ENCODE data around the gene CHIC2.

Gene CHIC2

DNA sequence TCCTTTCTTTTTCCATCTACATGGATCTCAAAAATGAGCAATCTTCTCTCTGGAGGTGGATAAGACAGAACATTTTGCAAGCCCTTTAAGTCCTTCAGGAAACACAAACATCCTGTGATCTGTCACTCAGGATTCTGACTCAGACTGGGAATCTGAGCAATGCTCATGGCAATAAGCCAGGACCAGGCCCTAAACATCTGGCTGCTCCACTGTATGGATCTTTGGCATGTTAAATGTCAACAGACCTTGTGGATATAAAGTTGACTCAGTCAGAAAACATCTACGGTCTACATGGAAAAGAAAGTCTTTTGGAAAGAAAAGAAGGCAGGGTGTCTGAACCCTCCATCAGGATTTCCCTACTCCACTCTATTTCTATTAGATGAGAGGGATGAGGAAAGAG lies 17.8 kb upstream of the CHIC2 start:
- no peak for DNase-seq (ENCODE audit: low spot score)
- TF ChIP-seq, protein P1, sequence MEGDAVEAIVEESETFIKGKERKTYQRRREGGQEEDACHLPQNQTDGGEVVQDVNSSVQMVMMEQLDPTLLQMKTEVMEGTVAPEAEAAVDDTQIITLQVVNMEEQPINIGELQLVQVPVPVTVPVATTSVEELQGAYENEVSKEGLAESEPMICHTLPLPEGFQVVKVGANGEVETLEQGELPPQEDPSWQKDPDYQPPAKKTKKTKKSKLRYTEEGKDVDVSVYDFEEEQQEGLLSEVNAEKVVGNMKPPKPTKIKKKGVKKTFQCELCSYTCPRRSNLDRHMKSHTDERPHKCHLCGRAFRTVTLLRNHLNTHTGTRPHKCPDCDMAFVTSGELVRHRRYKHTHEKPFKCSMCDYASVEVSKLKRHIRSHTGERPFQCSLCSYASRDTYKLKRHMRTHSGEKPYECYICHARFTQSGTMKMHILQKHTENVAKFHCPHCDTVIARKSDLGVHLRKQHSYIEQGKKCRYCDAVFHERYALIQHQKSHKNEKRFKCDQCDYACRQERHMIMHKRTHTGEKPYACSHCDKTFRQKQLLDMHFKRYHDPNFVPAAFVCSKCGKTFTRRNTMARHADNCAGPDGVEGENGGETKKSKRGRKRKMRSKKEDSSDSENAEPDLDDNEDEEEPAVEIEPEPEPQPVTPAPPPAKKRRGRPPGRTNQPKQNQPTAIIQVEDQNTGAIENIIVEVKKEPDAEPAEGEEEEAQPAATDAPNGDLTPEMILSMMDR (IDR thresholded peaks at IDR 0.05; ENCODE audit: extremely low read depth, insufficient read depth, missing control alignments), result no peak
- in situ Hi-C loops (cut with MboI; ENCODE audit: low pct_unique_long_range_greater_than_20kb, low sequenced_read_pairs, unreplicated experiment), result no loop called here

DNA sequence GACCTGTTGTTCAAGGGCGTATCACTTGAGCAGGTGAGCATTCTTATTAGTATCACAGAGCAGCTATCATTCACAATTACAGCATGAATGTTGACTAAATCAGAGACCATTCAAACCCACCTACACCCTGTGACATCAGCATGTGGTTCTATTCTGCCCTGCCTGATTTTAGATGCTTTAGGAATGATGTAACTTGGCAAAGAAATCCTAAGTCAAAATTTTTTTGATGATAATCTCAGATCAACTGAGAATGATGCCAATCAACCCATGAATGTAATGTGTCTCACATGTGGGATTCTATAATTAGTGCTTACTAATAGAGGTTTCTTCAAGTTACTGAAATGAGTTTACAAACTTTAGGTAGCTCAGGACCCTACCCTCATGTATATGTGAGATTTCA lies 13.4 kb upstream of the CHIC2 start:
- DNase-seq (ENCODE audit: low spot score), result no peak
- in situ Hi-C loops (cut with MboI; ENCODE audit: low pct_unique_long_range_greater_than_20kb, low sequenced_read_pairs, unreplicated experiment), result no loop called here
- TF ChIP-seq, protein P1 (IDR thresholded peaks at IDR 0.05; ENCODE audit: extremely low read depth, insufficient read depth, missing control alignments), result no peak

DNA sequence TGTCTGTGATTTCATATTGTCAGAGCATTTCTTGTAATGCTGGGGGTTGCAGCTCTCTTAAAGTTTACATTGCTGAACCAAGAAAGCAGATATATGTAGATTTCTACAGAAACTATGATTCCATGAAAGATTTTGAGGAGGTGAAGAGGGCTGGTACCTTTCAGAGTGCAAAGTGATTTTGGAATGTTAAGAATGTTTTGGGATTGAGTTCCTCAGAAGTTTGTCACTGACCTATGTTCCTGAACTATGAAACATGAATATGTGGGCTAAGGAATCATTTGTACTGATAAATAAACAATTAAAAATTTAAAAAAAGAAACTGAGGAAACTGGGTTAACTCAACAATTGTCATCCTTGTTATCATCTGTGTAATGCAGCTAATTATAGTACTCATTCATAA lies 12.3 kb upstream of the CHIC2 start:
- no peak for DNase-seq (ENCODE audit: low spot score)
- in situ Hi-C loops (cut with MboI; ENCODE audit: low pct_unique_long_range_greater_than_20kb, low sequenced_read_pairs, unreplicated experiment), result no loop called here
- TF ChIP-seq, protein P1 (IDR thresholded peaks at IDR 0.05; ENCODE audit: extremely low read depth, insufficient read depth, missing control alignments), result no peak

DNA sequence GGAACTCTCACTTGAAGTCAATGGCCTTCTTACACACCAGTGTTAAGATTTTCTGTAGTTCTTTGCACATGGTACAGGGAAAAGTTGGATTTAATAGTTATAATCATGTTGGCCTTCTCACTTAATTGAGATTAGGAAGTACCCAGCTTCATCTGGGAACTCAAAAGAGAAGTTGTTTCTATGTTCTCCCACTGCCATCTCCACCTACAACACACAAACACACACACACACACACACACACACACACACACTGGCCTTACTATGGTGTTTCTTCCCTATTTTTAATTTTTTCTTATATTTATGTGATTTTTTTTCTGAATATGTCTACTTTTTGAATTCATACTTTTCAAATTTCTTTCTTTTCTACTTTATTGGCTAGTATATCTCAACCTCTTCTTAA lies 10.0 kb upstream of the CHIC2 start:
- in situ Hi-C loops (cut with MboI; ENCODE audit: low pct_unique_long_range_greater_than_20kb, low sequenced_read_pairs, unreplicated experiment), result no loop called here
- DNase-seq (ENCODE audit: low spot score), result no peak
- TF ChIP-seq, protein P1 (IDR thresholded peaks at IDR 0.05; ENCODE audit: extremely low read depth, insufficient read depth, missing control alignments), result no peak

DNA sequence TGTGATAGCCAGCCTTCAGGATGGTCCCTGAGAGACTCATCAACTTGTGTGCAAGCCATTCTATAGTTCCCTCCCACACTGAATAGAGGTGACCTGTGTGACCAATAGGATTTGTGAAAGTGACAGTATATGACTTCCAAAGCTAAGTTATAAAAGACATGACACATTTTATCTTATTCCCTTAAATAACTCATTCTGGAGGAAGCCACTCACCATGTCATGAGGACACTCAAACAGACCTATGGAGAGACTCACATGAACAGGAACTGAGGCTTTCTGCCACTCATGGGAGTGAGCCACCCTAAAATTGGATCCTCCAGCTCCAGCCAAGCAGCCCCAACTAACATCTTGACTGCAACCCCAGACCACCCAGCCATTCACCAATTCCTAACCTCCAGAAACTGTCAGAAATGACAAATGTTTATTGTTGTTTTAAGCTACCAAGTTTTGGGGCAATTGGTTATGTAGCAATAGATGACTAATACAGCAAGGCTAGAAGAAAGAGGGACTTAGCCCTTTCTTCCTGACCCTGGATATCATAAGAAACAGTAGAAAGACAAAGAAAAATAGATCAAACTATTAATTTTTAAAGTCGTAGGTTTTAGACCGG lies 9.0 kb upstream of the CHIC2 start:
- no peak for DNase-seq (ENCODE audit: low spot score)
- in situ Hi-C loops (cut with MboI; ENCODE audit: low pct_unique_long_range_greater_than_20kb, low sequenced_read_pairs, unreplicated experiment), result no loop called here
- TF ChIP-seq, protein P1 (IDR thresholded peaks at IDR 0.05; ENCODE audit: extremely low read depth, insufficient read depth, missing control alignments), result no peak

DNA sequence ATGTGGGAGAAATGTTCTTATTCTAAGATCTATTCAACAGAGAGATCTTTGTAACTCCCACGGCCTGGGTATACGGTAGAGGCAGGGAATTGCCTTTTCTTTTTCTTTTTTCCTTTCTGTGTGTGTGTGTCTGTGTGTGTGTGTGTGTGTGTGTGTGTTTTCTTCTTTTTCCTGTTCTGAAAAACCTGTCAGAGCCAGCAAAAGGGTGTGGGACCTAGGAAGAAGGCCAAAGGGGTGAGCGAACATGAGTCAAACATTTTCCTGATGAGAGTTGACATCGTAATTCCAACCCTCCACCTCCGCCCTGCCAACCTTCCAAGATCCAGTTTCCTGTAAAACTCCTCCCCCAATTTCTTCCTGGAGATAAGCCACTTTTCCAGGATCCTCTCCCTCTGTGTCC lies 2.8 kb upstream of the CHIC2 start:
- TF ChIP-seq, protein P1 (IDR thresholded peaks at IDR 0.05; ENCODE audit: extremely low read depth, insufficient read depth, missing control alignments), result no peak
- in situ Hi-C loops (cut with MboI; ENCODE audit: low pct_unique_long_range_greater_than_20kb, low sequenced_read_pairs, unreplicated experiment), result no loop called here
- no peak for DNase-seq (ENCODE audit: low spot score)

DNA sequence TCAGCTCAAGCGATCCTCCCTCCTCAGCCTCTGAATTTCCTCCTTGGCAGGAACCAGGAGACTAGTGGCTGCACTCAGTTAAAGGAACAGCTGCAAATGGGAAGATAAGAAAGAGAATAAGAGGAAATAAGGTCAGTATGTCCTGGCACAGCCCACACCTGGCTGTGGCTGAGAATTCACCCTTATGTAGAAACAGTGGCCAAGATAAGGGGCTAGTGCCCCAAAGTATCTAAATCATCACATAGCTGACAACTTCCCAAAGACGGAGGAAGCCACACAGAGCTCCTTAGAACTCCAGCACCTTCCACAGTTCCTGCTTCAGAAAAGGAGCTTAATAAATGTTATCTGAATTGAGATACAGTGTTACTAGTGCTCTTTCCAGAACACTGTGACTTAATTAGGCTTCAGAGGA lies 2.3 kb upstream of the CHIC2 start:
- in situ Hi-C loops (cut with MboI; ENCODE audit: low pct_unique_long_range_greater_than_20kb, low sequenced_read_pairs, unreplicated experiment), result no loop called here
- no peak for DNase-seq (ENCODE audit: low spot score)
- TF ChIP-seq, protein P1 (IDR thresholded peaks at IDR 0.05; ENCODE audit: extremely low read depth, insufficient read depth, missing control alignments), result no peak
